ENCODE measurements around the gene FAIM.
"Not testable (repeated sequence)": the region's sequence is repeated elsewhere in the genome, so short reads cannot be mapped to it uniquely, and the experiment has no call there.

FAIM gene

GRCh38 chr3:138608322-138609135 lies at the start of gene FAIM:
TSS of gene FAIM (plus strand) at chr3:138608771. CDS start at chr3:138619727, 10,956 bp downstream.
- peak; percentile 90 for DNase-seq

- DNase-seq = no peak
Observed at GRCh38 chr3:138559134-138559533, 49.4 kb upstream of the FAIM start.

DNA sequence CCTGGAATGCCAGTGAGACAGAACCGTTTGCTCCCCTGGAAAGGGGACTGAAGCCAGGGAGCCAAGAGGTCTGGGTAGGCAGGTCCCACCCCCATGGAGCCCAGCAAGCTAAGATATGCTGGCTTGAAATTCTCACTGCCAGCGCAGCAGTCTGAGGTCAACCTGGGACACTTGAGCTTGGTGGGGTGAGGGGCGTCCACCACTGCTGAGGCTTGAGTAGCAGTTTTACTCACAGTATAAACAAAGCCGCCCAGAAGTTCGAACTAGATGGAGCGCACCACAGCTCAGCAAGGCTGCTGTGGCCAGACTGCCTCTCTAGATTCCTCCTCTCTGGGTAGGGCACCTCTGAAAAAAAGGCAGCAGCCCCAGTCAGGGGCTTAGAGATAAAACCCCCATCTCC lies 48.1 kb upstream of the FAIM start:
- no peak for DNase-seq

DNA sequence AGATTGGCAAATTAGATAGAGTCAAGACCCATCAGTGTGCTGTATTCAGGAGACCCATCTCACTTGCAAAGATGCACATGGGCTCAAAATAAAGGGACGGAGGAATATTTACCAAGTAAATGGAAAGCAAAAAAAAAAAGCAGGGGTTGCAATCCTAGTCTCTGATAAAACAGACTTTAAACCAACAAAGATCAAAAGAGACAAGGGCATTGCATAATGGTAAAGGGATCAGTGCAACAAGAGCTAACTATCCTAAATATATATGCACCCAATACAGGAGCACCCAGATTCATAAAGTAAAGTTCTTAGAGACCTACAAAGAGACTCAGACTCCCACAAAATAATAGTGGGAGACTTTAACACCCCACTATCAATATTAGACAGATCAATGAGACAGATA lies 45.7 kb upstream of the FAIM start:
- DNase-seq = not testable (repeated sequence)

- DNase-seq = not testable (repeated sequence)
Observed at GRCh38 chr3:138566293-138566692, 42.3 kb upstream of the FAIM start.

- DNase-seq = no peak
Observed at GRCh38 chr3:138567403-138567802, 41.2 kb upstream of the FAIM start.

DNA sequence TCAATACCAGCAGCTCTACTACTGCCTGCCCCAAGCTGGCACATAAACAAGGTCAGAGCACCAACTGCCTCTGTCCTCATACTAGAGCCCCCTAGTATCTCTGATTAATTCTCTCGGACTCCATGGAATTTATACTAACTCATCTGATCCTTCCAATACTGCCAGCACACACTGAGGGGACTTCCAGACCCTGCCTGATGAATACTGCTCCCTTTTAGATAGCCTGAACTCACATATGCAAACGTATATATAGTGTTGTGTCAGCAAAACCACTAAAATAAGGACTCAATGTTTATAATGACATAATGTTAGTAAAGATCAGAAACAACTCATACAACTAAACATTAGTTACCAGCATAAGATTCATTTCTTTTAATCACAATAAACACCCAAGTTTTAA lies 39.5 kb upstream of the FAIM start:
- DNase-seq = no peak

- not testable (repeated sequence) for DNase-seq
Observed at GRCh38 chr3:138569624-138570023, 38.9 kb upstream of the FAIM start.

- no peak for DNase-seq
Observed at GRCh38 chr3:138573138-138573537, 35.4 kb upstream of the FAIM start.

GRCh38 chr3:138578141-138578540 lies 30.4 kb upstream of the FAIM start:
- no peak for DNase-seq

DNA sequence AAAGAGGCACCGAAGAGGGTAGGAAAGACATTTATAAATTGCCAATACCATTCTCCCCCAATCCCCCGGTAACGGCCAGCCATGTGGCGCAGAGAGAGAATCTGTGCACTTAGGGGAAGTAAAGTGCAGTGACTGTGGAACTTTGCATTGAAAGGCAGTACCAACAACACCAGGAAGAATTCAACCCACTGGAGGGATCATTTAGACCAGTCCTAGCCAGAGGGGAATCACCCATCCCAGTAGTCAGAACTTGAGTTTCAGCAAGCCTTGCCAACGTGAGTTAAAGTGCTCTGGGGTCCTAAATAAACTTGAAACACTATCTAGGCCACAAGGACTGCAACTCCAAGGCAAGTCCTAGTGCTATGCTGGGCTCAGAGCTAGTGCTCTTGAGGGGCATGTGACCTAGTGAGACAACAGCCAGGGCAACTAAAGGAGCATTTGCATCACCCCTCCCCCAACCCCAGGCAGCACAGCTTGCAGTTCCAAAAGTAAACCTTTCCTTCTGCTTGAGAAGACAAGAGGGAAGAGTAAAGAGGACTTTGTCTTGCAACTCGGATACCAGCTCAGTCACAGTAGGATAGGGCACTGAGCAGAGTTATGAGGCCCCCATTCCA lies 29.5 kb upstream of the FAIM start:
- no peak for DNase-seq

DNA sequence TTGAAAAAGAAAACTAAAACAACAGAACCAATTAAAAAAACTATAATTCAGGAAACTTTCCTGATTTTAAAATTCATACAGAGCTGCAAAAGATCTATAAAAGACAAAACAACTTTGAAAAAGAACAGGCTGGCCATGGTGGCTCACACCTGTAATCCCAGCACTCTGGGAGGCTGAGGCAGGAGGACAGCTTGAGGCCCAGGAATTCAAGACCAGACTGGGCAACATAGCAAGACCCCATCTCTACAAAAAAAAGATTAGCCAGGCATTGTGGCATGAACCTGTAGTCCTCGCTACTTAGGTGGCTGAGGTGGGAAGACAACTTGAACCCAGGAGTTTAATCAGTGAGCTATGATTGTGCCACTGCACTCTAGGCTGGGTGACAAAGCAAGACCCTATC lies 21.2 kb upstream of the FAIM start:
- no peak for DNase-seq

- no peak for DNase-seq
Observed at GRCh38 chr3:138588445-138588844, 20.1 kb upstream of the FAIM start.

DNA sequence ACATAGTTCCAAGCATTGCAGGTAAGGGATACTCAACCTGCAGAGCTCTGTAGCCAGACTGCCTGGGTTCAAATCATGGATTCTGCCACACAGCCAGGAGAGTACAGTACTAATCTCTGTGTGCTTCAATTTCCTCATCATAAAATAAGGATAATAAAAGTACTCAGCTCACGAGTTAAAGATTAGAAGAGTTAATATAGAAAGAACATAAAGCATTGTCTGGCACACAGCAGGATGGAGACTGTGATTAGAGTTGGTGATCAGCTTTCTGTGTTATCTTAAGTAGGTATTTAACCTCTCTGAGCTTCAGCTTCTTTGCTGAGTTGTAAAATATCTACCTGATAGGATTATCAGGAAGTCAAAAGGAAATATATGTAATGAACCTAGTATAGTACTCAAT lies 17.2 kb upstream of the FAIM start:
- DNase-seq = no peak

- no peak for DNase-seq
Observed at GRCh38 chr3:138593488-138594149, 15.0 kb upstream of the FAIM start.

DNA sequence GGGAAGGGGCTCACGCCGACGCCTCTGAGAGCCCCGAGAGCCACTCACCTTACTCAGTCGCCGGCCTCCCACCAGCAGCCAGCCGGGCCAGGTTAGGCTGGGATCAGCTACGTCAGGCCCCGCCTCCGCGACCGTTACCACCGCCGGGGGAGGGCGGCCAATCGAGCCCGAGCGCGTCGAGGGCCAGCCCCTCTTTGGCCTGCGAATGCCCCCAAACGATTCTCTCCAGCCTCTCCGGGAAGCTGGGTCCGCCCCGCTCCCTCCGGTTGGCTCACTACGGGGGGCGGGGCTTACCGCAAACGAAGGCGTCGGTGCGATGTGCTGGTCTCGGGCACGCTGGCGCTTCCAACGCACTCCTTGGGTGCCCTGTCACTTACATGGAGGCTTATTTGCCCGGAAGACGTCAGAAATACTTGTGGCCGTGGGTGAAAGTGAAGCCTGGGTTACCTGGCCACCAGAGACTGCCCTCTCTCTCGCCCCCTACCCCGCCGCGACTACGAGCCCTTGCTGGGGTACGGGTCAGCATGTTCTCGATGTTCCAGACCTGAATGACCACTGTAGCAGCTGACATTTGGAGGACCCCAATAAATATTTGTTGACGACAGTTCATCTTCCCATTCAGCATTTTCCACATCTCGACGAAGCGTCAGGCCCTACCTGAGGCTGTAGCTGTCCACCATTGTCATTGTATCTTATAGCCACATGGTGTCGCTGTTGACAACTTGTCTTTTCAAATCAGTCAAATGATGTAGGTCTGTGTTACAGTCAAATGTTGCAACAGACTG lies 14.2 kb upstream of the FAIM start, which contains the start of gene CEP70:
Gene CEP70 (minus strand): TSS at position 111 of the 785 bp plus-strand sequence. CDS start 21,333 bp downstream, outside the sequence.
- no peak for DNase-seq

- DNase-seq = no peak
Observed at GRCh38 chr3:138594935-138595610, 13.5 kb upstream of the FAIM start.

DNA sequence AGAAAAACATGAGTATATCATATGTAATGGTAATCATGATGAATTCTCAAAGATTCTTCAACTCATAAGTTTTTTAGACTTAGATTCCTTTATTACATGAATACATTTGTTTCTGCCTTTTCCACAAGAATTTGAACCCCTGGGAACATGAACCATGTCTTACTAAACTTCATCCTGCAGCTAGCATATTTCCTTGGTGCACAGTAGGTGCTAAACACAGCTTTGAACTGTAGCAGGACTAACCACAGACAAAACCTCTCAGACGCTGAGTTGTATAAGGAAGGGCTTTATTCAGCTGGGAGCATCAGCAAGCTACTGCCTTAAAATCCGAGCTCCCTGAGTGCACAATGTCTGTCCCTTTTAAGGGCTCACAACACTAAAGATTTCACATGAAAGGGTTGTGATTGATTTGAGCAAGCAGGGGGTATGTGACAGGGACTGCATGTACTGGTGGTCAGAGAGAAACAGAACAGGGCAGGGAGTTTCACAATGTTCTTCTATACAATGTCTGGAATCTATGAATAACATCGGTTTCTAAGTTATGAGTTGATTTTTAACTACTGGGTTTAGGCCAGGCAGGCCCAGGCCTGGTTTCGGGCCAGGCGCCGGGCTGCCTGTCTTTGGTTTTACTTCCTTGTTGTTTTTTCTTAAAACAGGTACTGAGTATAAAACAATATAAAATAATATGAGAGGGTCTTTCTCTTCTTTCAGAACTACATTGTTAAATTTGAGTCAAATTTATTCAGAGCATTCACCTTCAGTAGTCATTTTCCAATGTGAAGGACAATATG lies 11.2 kb upstream of the FAIM start:
- not testable (repeated sequence) for DNase-seq

DNA sequence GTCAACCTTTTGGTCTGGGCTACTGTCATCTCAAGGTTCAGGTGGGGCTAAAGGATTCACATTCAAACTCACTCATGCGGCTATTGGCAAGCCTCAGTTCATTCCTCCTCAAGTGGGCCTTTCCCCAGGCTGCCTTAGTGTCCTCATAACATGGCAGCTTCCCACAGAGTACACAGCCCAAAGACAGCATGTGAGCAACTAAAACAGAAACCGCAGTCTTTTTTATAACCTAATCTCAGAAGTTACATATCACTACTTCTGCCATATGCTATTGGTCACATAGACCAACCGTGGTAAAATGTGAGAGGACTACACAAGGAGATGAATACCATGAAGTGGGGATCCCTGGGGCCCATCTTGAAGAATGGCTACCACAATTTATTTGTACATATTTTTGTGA lies 10.0 kb upstream of the FAIM start:
- no peak for DNase-seq

DNA sequence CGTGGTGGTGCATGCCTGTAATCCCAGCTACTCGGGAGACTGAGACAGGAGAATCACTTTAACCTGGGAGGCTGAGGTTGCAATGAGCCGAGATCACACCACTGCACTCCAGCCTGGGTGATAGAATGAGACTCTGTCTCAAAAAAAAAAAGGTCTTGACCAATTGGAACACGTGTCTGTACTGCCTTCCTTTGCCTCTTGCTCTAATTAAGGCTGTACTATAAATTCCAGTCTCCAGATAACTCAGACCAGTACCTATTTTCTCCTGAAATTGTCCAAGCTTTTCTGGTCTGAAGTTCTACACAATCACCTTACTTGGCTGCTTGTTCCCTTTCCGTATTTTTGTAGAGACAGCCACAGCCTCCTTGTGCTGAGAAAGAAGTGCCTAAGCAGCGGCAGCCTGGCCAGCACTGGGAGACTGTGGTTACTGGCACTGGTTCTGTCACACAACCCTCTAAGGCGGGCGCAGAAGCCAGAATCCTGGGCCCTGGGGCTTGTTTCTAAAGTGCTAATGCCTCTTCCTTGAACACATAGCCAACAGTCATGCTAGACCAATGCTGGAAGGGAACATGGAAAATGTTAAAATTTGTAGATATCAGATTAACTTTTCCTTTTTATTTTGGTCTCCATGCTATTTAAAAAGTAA lies 8.3 kb upstream of the FAIM start:
- DNase-seq = no peak

GRCh38 chr3:138601661-138602060 lies 6.9 kb upstream of the FAIM start:
- DNase-seq = not testable (repeated sequence)

Data from NCI-H1105 treated with DMSO at 0.1 percent for 48 hours (cell line).